Activated gamma-delta T cell treated with Interleukin-2 at 50 U/mL for 16 hours (primary cell): ENCODE measurements around the gene MAP6.
A peak's percentile ranks its signal among the peaks of the same experiment; 100 is the strongest.
"Not testable (repeated sequence)": the region's sequence is repeated elsewhere in the genome, so short reads cannot be mapped to it uniquely, and the experiment has no call there.

Experiments
- DNase-seq: peaks from one replicate; pipeline ENCODE4 v3.0.0-alpha.2; 2020

Gene MAP6

GRCh38 chr11:75668451-75669297 is at the start of gene MAP6:
Gene MAP6 (minus strand): TSS chr11:75669038. CDS start chr11:75668369, 669 bp downstream.
- no peak for DNase-seq

GRCh38 chr11:75717608-75718418 is 49.0 kb upstream of the MAP6 start, which contains the start of gene MOGAT2:
Gene MOGAT2 (plus strand): TSS chr11:75717838. CDS start chr11:75717889, 51 bp downstream.
- no peak for DNase-seq

- DNase-seq = no peak
Measured at GRCh38 chr11:75716659-75717058, 47.8 kb upstream of the MAP6 start.

- DNase-seq = no peak
Measured at GRCh38 chr11:75715688-75716087, 46.9 kb upstream of the MAP6 start.

- no peak for DNase-seq
Measured at GRCh38 chr11:75714211-75714610, 45.4 kb upstream of the MAP6 start.

GRCh38 chr11:75706260-75706729 is 37.5 kb upstream of the MAP6 start:
- DNase-seq = peak; percentile 64

GRCh38 chr11:75705541-75705940 is 36.7 kb upstream of the MAP6 start:
- no peak for DNase-seq

- DNase-seq = no peak
Measured at GRCh38 chr11:75703695-75704237, 34.9 kb upstream of the MAP6 start.

- DNase-seq = no peak
Measured at GRCh38 chr11:75700940-75701339, 32.1 kb upstream of the MAP6 start.

- no peak for DNase-seq
Measured at GRCh38 chr11:75697906-75698581, 29.2 kb upstream of the MAP6 start.

- DNase-seq = no peak
Measured at GRCh38 chr11:75691804-75692203, 23.0 kb upstream of the MAP6 start.

GRCh38 chr11:75689863-75690609 is 21.2 kb upstream of the MAP6 start:
- DNase-seq = no peak

GRCh38 chr11:75683856-75684255 is 15.0 kb upstream of the MAP6 start:
- not testable (repeated sequence) for DNase-seq

- DNase-seq = no peak
Measured at GRCh38 chr11:75679566-75679965, 10.7 kb upstream of the MAP6 start.

- no peak for DNase-seq
Measured at GRCh38 chr11:75678620-75679259, 9.9 kb upstream of the MAP6 start.

- no peak for DNase-seq
Measured at GRCh38 chr11:75677909-75678308, 9.1 kb upstream of the MAP6 start.

GRCh38 chr11:75677275-75677674 is 8.4 kb upstream of the MAP6 start:
- DNase-seq = no peak

GRCh38 chr11:75673977-75674582 is 5.2 kb upstream of the MAP6 start:
- no peak for DNase-seq

GRCh38 chr11:75667831-75668450 is 897 bp downstream of the MAP6 start:
- DNase-seq = no peak

GRCh38 chr11:75667255-75667830 is 1.5 kb downstream of the MAP6 start:
- DNase-seq = no peak
